Uterus (tissue), 2 donors: Measurements from ENCODE around the gene EFNA1.

ENCODE experiments used
- POLR2A ChIP-seq, 2 donors: fragments of 450-650 bp; IDR thresholded peaks; one replicate each; pipeline ENCODE4 v1.6.1; 2016; ENCODE audit warnings: antibody characterized with exemption in 2 of 2, mild to moderate bottlenecking in 1 of 2, moderate library complexity in 1 of 2
- TF ChIP-seq, protein P1 (sequence below), 4 experiments: fragments of 200-600 bp in 2 of 4; fragments of 450-650 bp in 2 of 4; sonication (generic) in 2 of 4; IDR thresholded peaks; one replicate each; pipeline ENCODE4 v1.5.1; 2016 to 2019; ENCODE audit warnings: antibody characterized with exemption in 4 of 4, mild to moderate bottlenecking in 2 of 4, moderate library complexity in 1 of 4

DNA sequence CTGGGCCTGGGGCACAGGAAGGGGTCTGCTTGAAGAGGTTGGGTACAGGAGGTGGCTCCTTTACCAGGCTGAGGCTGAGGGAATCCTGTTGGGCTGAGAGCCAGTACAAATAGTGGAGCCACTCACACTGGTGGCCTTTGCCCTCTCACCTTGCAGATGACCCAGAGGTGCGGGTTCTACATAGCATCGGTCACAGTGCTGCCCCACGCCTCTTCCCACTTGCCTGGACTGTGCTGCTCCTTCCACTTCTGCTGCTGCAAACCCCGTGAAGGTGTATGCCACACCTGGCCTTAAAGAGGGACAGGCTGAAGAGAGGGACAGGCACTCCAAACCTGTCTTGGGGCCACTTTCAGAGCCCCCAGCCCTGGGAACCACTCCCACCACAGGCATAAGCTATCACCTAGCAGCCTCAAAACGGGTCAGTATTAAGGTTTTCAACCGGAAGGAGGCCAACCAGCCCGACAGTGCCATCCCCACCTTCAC, 6.2 kb downstream of the EFNA1 start:
- TF ChIP-seq, protein P1, sequence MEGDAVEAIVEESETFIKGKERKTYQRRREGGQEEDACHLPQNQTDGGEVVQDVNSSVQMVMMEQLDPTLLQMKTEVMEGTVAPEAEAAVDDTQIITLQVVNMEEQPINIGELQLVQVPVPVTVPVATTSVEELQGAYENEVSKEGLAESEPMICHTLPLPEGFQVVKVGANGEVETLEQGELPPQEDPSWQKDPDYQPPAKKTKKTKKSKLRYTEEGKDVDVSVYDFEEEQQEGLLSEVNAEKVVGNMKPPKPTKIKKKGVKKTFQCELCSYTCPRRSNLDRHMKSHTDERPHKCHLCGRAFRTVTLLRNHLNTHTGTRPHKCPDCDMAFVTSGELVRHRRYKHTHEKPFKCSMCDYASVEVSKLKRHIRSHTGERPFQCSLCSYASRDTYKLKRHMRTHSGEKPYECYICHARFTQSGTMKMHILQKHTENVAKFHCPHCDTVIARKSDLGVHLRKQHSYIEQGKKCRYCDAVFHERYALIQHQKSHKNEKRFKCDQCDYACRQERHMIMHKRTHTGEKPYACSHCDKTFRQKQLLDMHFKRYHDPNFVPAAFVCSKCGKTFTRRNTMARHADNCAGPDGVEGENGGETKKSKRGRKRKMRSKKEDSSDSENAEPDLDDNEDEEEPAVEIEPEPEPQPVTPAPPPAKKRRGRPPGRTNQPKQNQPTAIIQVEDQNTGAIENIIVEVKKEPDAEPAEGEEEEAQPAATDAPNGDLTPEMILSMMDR (IDR thresholded peaks at IDR 0.05), result no peak
- no peak for TF ChIP-seq POLR2A (IDR thresholded peaks at IDR 0.05)
